ENCODE results near the gene GRHPR.

GRCh38 chr9:37474438-37474837 is 51.9 kb downstream of the GRHPR start:
- TF ChIP-seq POLR2A (IDR thresholded peaks at IDR 0.05; ENCODE audit: low read depth, low read length) (no peak), POLR2AphosphoS5 (IDR thresholded peaks at IDR 0.05; ENCODE audit: low read depth, low read length) (no peak), PAX5 (IDR thresholded peaks at IDR 0.05; ENCODE audit: insufficient read depth, low read length, severe bottlenecking) (no peak), SPI1 (IDR thresholded peaks at IDR 0.05; ENCODE audit: low read depth, low read length) (no peak), TAF1 (IDR thresholded peaks at IDR 0.05; ENCODE audit: low read depth, low read length) (no peak)

Measured in GM12891 (cell line).